AG04450 (cell line): Measurements from ENCODE around the gene KCNK16. TPM values are rescaled to one million over a fixed set of nuclear protein-coding genes. Genes with fewer than 3 reads are reported as not detected.

Experiments used
- CTCF ChIA-PET: fragments of 300-600, 350-600 bp; formaldehyde crosslinking; extraction: SDS; loops from one replicate; lab custom pipeline; 2022; ENCODE audit warnings: antibody characterized with exemption, inconsistent platforms; lab: Charles Lee
- POLR2A ChIA-PET: fragments of 350-600 bp; formaldehyde crosslinking; extraction: SDS; loops from one replicate; lab custom pipeline; 2021; ENCODE audit warnings: antibody characterized with exemption, inconsistent platforms; lab: Yijun Ruan, JAX
- DNase-seq: peaks from one replicate; pipeline ENCODE4 v3.0.0-alpha.2; 2011; ENCODE audit warnings: low read depth, low spot score
- H3K27ac ChIP-seq: one replicate; pipeline ENCODE4 v1.5.1; 2012; ENCODE audit warnings: low read depth, low read length, control low read depth
- H3K27me3 ChIP-seq: one replicate; pipeline ENCODE4 v1.6.0; 2012; ENCODE audit warnings: low read length; ENCODE audit not compliant: control insufficient read depth, insufficient read depth
- H3K4me3 ChIP-seq: 2 replicates; pipeline ENCODE4 v1.5.1; 2011; ENCODE audit warnings: mild to moderate bottlenecking, low read depth, low read length, control low read depth
- H3K9me3 ChIP-seq: 2 replicates; pipeline ENCODE4 v1.5.1; 2012; ENCODE audit warnings: low read length; ENCODE audit not compliant: control insufficient read depth, insufficient read depth
- CTCF ChIP-seq: IDR thresholded peaks from 2 replicates; pipeline ENCODE4 v1.5.1; 2011; ENCODE audit warnings: low read depth, low read length, control low read depth, inconsistent platforms
- polyA plus RNA-seq: library from polyadenylated mRNA; depleted of rRNA; stranded (reverse); fragments of >200 nt; gene quantifications from 2 replicates; pipeline ENCODE4 v1.2.3, GENCODE V29; 2011

KCNK16 gene
- polyA plus RNA-seq, 1 experiment = not detected

- DNase-seq = no peak
- peaks cover 34% of the 10 kb centered on the region for H3K27me3 ChIP-seq
- no peaks in the 10 kb centered on the region; the same call in 1 of the 2 replicates for H3K9me3 ChIP-seq
- no peak for TF ChIP-seq CTCF
- CTCF ChIA-PET = no interaction called here
- no peak overlapping the region for H3K27ac ChIP-seq
- H3K4me3 ChIP-seq = no peak overlapping the region
- POLR2A ChIA-PET = no interaction called here
Measured at GRCh38 chr6:39313526-39314272, 8.8 kb downstream of the KCNK16 start.

GRCh38 chr6:39312912-39313525 is 9.5 kb downstream of the KCNK16 start:
- no peak for DNase-seq
- no peak for TF ChIP-seq CTCF
- POLR2A ChIA-PET = no interaction called here
- CTCF ChIA-PET = interaction anchor here (1.0 kb wide), 1 partner anchor 441 kb away, joined by 6 read pairs; no protein-coding TSS in a partner anchor
- Histone ChIP-seq H3K9me3 (no peaks in the 10 kb centered on the region; the same call in 1 of the 2 replicates), H3K27ac (no peak overlapping the region), H3K4me3 (no peak overlapping the region), H3K27me3 (peaks cover 34% of the 10 kb centered on the region)

- POLR2A ChIA-PET = no interaction called here
- H3K27ac ChIP-seq = no peak overlapping the region
- no peak for TF ChIP-seq CTCF
- no peaks in the 10 kb centered on the region; the same call in 1 of the 2 replicates for H3K9me3 ChIP-seq
- H3K27me3 ChIP-seq = peaks cover 34% of the 10 kb centered on the region
- DNase-seq = no peak
- no peak overlapping the region for H3K4me3 ChIP-seq
- CTCF ChIA-PET = interaction anchor here (0.5 to 5.4 kb wide), 17 partner anchors 8 to 438 kb away, joined by 3 to 47 read pairs (median 4); no protein-coding TSS in a partner anchor
Measured at GRCh38 chr6:39310542-39310941, 12.0 kb downstream of the KCNK16 start.

GRCh38 chr6:39309942-39310531 is 12.5 kb downstream of the KCNK16 start:
- CTCF ChIA-PET = interaction anchor here (0.5 to 5.4 kb wide), 18 partner anchors 9 to 438 kb away, joined by 3 to 47 read pairs (median 4); no protein-coding TSS in a partner anchor
- DNase-seq = peak; percentile 20
- Histone ChIP-seq H3K27ac (no peak overlapping the region), H3K4me3 (no peak overlapping the region), H3K27me3 (peaks cover 30% of the 10 kb centered on the region), H3K9me3 (no peaks in the 10 kb centered on the region; the same call in 1 of the 2 replicates)
- TF ChIP-seq CTCF = peak; percentile 87
- POLR2A ChIA-PET = no interaction called here
